ENCODE data around the gene MTHFD1.

- TF ChIP-seq CTCF (IDR thresholded peaks at IDR 0.05) (peak in 1 of 3 experiments; percentile 12), EP300 (IDR thresholded peaks at IDR 0.05) (no peak), POLR2A (IDR thresholded peaks at IDR 0.05; ENCODE audit: low read depth) (no peak), POLR2AphosphoS5 (IDR thresholded peaks at IDR 0.05) (no peak)
These were observed 77.2 kb downstream of the MTHFD1 start, which contains the start of gene AKAP5 for GRCh38 chr14:64465191-64465822.
